ENCODE data around the gene CSTPP1.

GRCh38 chr11:47179655-47179991 is 243.1 kb downstream of the CSTPP1 start:
- TF ChIP-seq CTCF (IDR thresholded peaks at IDR 0.05) (peak; percentile 29 to 55 (median 49)), POLR2A (IDR thresholded peaks at IDR 0.05) (no peak)
